ENCODE measurements around the gene CDH20.

- no peak for TF ChIP-seq POLR2A (IDR thresholded peaks at IDR 0.05)
- TF ChIP-seq, protein P1, sequence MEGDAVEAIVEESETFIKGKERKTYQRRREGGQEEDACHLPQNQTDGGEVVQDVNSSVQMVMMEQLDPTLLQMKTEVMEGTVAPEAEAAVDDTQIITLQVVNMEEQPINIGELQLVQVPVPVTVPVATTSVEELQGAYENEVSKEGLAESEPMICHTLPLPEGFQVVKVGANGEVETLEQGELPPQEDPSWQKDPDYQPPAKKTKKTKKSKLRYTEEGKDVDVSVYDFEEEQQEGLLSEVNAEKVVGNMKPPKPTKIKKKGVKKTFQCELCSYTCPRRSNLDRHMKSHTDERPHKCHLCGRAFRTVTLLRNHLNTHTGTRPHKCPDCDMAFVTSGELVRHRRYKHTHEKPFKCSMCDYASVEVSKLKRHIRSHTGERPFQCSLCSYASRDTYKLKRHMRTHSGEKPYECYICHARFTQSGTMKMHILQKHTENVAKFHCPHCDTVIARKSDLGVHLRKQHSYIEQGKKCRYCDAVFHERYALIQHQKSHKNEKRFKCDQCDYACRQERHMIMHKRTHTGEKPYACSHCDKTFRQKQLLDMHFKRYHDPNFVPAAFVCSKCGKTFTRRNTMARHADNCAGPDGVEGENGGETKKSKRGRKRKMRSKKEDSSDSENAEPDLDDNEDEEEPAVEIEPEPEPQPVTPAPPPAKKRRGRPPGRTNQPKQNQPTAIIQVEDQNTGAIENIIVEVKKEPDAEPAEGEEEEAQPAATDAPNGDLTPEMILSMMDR (IDR thresholded peaks at IDR 0.05) = no peak
Measured at GRCh38 chr18:61589724-61590065, 256.5 kb downstream of the CDH20 start.

Data from uterus (tissue), 2 donors.